GM21447 (cell line): ENCODE data around the gene MRPL42.
"Not testable (repeated sequence)": the region's sequence is repeated elsewhere in the genome, so short reads cannot be mapped to it uniquely, and the experiment has no call there.

Source experiments
- ATAC-seq: cut with Tn5 transposase; IDR thresholded peaks from one replicate; pipeline ENCODE4 v1.9.1; 2021; ENCODE audit not compliant: unreplicated experiment

The MRPL42 gene

DNA sequence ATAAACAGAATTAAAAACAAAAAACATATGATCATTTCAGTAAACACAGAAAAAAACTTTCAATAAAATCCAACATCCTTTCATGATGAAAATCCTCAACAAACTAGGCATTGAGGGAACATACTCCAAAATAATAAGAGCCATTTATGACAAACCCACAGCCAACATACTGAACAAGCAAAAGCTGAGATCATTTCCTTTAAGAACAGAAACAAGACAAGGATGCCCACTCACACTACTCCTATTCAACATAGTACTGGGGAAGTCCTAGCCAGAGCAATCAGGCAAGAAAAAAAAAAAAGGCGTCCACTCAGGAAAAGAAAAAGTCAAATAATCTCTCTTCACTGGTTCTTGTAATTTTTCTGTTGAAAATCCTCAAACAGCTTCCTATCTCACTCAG lies 30.1 kb downstream of the MRPL42 start:
- no peak for ATAC-seq

DNA sequence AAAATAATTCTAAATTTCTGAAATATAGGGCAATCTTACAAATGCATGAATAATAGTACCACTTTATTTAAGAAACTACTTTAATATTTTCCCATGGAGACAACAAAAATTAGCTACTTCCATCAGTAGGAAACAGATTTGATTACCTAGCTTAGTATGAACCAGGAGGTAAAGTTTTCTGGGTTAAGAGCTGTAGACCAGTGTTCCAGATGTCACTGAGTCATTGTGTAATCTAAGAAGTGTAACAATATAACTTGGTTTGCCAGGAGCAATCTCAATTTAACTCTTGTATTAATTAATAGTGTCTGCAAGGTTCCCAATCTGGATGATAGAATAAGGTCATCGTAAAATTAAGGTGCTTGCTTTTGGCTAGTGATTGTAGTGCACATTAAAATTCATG lies 31.5 kb downstream of the MRPL42 start:
- ATAC-seq, result not testable (repeated sequence)

DNA sequence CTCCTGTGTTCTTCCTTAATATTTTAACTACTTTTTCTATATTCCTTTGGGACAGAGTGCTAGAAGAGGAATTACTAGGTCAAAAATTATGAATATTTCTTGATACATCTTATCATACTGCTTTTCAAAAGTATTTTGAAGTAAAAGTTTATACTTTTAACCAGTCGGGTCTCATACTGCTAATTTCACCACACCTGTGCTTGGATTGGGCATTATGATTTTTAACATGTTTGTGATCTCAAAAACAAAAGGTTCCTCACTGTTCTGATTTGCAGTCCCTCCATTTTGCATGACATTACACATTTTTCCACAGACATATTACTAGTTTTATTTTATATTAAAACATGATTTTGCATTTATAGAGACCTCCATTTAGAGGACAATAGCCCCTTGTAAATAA lies 32.9 kb downstream of the MRPL42 start:
- no peak for ATAC-seq

DNA sequence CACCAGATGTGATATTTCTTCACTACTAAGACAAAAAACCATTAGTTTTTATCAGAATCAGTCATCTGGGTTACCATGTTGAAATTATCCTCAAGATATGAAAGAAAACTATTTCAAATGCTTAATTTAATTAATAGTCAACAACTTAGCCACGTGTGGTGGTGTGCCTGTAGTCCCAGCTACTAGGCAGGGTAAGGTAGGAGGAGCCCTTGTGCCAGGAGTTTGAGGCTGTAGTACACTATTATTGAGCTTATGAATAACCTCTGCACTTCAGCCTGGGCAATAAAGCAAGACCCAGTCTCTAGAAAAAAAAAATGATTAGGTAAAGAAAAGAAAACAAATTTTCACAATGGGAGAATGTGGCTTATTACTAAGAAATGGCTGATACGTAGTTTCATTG lies 33.4 kb downstream of the MRPL42 start:
- no peak for ATAC-seq

DNA sequence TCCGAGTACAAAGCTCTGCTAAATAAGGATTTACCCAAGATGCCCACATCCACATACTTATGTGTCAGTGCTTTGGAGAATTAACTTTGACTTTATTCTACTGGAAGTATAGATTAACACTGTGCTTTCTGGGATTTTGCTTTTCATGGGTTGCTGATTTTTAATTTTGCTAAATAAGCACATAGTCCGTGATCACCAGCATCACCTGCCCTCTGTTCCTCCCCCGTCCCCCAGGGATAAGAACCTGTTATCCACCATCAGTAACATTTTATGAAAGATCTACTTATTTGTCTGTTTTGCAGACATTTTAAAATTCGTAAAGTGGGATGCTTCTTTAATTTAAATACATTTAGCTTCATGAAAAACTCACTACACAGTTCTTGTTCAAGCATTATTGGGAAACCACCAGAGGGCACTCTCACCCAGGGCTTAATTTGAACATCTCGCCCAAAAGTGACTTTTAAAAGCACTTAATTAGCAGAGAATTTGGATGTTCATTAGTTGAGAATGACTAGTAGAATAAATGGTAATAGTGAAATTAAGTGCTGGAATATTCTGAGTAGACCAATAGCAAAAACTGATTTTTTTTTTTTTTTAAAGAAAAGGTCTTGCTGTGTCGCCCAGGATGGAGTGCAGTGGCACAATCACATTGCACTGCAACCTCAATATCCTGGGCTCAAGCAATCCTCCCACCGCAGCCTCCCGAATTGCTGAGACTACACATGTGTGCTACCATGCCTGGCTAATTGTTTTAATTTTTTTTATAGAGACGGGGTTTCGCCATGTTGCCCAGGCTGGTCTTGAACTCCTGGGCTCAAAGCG lies 35.7 kb downstream of the MRPL42 start:
- ATAC-seq, result no peak

DNA sequence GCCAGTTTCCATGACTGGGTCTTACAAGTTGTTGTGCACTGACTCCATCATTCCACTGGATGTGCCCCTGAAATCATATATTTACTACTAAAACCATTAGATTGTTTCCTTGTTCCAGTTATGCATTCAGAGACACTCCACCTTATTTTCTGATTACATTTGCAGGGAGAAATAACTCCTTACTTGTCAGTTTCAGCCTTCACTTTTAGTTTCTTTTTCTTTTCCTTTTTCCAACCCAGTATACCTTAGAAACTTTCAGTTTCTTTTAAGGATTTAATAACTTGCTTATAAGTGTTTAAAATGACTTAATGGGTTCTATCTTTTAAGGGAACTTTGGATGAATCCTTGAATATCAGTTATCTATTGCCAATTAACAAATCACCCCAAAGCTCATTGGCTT lies 39.9 kb downstream of the MRPL42 start:
- ATAC-seq, result peak; percentile 60

DNA sequence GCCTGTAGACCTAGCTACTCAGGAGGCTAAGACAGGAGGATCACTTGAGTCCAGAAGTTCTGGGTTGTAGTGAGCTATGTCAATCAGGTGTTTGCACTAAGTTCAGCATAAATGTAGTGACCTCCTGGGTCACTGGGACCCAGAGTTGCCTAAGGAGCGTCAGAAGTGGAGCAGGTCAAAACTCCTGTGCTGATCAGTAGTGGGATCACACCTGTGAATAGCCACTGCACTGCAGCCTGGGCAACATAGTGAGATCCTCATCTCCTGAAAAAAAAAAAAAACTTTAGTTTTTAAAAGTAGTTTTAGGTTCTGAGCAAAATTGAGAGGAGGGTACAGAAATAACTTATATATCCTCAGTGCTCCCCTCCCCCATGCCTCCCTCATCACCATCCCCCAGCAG lies 42.2 kb downstream of the MRPL42 start:
- no peak for ATAC-seq

DNA sequence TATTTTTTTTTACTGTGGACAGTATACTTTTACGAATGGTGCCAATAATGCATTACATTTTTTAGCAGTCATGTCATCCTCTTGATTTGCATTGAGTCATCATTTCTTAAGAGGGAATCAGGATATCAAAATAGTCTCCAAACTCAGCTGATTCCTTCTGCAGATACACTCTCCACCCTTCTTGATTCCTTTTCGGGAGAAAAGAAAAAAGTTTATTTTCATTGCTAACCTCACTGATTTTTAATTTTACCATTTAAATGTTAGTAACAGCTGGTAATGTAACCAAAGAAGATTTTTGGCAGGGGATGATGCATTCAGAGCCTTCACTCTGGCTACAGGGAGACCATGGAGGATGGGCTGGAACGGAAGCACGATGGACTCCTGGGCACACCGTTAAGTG lies 47.5 kb downstream of the MRPL42 start:
- no peak for ATAC-seq

DNA sequence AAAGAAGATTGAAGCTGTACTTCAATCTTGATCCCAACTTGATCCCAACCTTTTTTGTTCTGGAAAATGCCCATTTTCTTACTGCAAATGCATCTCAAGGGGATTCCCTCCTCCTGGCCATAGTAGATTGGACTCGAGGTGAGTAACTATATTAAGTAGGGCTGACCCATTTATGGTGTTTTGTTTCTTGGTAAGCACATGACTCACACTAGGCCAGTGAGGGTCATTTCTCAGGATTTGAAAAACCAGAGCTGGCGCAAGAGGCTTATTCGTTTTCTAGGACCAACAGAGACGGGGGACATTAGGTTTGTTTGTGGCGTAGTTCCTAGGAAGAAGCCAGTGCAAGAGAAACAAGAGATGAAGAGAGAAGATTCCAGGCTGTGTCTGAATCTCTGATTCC lies 51.4 kb downstream of the MRPL42 start:
- no peak for ATAC-seq

DNA sequence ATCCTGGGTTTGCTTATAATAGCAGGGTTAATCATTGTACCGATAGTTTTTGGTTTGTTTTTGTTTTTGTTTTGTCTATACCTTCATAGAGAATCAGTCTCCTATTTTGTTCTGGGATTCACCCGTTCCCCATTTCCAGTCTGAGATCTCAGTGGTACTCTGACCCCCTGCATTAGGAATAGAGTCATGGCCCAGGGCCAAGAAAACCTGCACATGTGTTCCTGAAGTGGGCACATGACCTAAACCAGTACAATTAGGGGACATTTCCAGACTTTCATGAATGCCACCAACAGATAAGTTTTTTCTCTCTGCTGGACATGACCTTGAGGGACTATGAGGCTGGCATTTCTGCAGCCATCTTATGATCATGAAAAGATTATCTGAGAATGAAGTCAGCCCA lies 52.5 kb downstream of the MRPL42 start:
- no peak for ATAC-seq

DNA sequence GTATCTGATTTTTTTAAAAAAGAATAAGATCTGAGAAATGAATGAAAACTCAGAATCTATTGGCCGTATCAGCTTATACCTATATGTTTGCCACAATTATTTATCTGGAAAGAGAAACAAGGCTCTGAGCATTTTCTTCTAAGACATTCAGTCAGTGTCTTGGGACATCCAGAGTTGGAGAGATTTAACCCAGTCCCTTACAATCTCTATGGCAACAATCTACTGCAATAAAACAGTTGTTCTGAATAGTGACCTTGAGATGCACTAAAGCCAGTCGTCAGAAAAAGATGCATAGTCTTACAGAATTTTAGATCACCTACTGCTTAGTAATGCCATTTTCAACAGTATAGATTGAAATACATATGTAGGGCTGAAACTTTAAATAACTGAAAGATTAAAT lies 53.1 kb downstream of the MRPL42 start:
- ATAC-seq, result no peak

DNA sequence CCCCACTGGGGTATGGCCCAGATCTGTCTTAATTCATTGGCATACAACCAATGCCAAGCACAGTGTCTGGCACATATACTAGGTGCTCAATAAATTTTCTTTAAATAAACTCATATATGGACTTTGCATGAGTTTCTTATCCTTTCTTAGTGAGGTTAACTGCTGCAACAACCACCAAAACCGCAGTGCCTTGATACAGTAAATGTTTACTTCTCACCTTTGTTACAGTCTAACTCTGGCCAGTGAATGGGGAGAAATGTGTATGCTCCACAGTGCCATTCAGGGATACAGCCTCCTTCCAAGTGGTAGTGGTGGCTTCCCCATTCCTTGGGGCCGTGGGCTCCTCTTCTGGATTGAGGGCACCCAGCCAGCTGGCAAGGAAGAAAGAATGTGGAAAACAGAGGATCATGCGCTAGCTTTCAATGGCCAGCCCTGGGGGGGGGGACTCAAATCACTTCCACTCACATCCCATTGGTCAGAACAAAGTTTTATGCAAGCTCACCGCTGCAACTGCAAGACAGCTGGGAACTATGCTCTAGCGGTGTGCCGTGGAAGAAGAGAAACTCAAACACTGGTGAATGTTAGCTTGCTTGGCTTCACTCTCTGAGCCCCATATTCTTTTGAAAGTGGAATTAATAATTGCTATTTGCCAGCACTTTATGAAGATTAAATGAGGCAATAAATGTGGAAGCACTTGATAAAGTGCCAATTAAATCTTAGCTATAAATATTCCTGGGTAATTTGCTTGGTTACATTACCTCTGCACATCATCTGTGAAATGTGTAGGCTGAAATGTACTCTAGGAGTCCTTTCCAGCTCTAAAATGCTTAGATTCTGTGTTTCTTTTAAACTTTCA lies 54.1 kb downstream of the MRPL42 start:
- ATAC-seq, result no peak

DNA sequence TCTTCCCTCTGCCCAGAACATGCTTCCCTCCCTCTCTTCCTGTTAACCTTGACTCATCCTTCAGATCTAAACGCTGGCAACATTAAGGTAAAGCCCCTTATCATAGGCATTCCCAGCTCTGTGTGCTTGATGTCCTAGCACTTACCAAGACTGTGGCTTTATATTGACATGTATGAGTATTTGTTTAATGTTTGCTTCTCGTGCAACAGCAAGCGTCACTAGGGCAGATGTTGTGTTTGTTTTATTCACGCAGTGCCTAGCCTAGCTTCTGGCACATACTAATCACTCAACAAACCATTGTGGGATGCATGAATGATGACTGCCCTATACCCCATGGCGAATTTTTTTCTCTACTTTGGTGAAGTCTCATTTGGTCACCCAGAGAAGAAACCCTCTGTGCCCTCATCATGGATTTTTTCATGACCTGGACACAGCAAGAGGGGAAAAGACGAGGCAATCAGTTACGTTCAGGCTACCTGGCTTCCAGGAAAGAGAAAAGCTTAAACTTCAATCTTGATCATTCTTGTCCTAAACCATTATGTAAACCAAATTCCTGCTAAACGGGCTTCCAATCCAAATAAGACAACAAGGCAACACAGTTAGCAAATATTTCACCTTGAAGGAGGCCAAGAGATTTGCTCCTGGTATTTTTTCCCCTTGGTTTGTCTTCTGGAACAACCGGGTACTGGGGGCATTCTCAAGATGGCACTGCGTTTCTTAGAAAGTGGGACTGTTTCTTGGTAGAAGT lies 57.2 kb downstream of the MRPL42 start:
- ATAC-seq, result no peak

DNA sequence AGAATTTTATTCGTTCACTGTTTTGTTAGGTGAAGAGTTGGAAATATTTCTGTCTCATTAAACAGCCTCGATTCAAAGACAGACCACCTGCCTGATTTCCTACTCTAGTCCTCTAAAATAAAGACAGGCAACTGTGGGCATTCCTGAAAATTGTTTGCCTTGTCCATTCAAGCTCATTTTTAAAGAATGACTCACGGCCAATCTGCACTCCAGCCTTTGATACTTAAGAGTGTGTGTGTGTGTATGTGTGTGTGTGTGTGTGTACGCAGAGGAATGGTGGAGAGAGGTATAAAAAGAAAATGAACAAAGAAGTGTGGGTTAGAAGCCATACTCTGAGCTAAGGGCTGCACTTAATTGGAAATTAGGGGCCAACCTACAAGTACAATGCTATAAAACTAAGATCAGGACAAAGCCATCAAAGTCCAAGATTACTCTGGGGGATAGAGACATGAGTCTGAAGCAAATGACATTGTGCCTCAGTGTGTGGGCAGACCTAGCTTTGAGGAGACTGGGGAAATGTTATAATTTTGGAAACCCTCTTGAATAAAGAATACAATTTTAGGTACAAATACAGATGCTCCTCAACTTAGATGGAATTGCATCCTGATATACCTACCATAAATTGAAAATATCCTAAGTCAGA lies 59.6 kb downstream of the MRPL42 start:
- no peak for ATAC-seq

DNA sequence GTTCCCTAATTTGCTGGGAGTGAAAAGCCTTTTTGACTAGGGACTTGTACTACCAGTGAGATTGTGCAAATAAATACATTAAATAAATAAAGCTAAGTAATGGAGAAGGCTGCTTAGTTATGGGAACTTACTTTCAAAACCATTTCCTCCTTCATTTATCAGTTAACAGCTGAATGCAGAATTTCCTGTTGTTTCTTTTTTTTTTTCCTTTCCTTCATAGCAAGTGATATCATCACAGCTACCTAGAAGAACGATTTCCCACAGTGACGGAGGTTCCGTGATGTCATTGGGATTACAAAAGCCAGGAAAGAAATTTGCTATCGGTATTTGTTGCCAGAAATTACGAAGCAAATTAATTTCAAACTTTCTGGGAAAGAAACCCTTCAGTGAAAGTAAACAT lies 63.0 kb downstream of the MRPL42 start:
- ATAC-seq, result no peak

DNA sequence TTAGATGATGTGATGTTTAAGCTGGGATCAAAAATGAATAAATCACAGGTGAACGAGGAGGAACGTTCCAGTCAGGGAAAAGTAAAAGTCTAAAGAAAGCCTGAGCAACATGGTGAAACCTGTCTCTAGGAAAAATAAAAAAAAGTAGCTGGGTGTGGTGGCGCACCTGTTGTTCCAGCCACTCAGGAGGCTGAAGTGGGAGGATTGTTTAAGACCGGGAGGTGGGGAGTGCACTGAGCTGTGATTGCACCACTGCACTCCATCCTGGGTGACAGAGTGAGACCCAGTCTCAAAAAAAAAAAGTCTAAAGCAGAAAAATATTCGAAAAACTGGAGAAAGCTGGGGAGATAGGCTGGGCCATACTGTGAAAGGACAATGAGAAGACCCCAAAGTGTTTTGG lies 66.0 kb downstream of the MRPL42 start:
- ATAC-seq, result no peak

DNA sequence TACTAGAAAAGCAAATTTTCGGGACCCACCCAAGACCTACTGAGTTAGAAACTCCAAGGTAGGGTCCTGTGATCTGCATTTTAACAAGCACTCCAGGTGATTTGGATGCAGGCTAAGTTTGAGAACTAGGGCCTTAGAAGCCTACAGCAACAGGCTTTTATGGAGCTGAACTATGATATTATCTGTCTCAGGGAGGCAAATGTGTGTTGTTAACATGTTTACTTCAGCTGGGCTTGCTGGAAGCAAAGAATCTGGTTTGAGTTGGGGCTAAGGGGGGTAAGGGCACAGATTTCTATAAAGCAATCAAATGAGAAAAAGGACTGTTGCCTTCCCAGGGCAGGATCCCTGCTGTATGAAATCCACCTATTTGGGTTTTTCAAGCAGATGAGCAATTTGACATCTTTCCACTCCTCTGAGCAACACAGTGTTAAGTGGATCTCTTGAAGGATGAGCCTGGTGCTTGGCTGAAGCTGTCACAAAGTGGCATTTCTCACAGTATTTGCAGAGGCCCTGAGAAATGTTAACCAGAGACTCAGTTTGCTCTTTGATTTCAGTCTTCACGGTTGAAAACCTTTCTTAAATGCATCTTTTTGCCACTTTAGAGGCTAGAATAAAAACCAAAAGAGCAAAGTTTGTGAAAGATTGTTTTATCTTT lies 68.9 kb downstream of the MRPL42 start:
- peak; percentile 27 for ATAC-seq

DNA sequence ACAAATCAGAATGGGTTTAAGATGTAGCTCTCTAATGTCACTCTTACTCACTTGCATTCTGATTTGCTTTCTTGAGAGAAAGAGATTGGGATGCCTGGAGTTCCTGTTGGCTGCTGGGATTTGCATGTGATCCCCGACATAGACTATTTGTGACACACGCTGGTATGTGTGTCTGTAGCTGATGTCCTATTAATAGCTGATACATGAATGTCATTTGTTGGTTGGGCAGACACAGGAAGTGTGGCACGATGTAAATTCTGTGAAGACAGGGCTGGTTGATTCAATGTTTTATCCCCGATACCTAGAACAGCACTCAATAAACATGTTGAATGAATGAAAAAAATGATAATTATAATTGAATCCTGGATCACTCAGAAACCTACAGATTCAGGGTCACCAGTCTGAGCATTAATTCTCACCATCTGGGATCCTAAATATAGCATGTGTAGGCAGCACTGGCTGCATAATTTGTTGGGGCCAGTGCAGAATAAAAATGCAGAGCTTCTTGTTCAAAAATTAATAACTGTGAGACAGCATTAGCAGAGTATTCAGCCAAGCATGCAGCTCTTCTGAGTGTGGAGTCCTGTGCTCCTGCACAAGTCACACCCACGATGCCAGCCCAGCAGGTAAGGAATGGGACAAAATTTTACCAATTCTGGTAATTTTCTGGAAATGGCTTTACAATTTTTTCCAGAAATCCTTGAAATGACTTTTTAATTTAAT lies 69.6 kb downstream of the MRPL42 start:
- peak; percentile 91 for ATAC-seq

DNA sequence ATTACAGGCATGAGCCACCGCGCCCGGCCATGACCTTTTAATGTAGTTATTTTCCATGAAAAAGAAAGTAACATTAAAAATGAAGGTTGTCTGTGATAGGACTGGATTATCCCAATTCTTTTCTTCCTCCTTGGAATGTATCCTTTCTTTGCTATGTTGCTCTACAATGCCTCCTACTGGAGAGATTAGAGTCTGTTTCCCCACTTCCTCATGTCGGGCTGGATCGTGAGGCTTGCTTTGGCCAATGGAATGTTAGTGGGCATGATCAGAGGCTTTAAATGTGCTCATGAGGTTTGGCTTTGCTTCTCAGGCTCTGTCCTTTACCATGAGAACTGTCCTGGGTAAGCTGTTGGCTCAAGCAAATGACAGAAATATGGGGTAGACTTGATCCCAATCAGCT lies 70.5 kb downstream of the MRPL42 start:
- no peak for ATAC-seq

DNA sequence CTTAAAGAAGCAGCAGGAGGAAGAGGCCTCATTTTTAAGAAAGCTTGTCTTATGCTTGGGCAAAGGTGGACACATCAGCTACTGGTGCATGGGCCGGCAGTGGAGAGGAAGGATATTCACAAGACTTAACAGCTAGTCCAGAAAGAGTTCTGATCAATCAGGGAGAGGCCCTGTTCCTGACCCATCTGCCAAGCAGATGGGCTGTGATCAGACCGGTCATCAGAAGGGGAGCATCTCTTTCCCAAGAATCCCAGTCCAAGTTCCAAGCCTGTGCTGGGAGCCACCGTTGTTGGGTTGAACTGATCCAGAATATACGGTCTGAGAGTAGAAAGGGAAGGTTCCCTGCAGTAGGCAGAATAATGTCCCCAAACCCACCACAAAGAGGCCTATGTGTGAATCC lies 72.5 kb downstream of the MRPL42 start:
- no peak for ATAC-seq
